ENCODE results near the gene SERTAD1.

- TF ChIP-seq CTCF (IDR thresholded peaks at IDR 0.05; ENCODE audit: insufficient read depth, low read depth, low read length) (no peak), EZH2 (IDR thresholded peaks at IDR 0.05; ENCODE audit: insufficient read depth, low read length) (no peak)
Observed at GRCh38 chr19:40469011-40469410, 43.2 kb upstream of the SERTAD1 start.

Data from astrocyte (in vitro differentiated cells and primary cell).